GOT3 (cell line): ENCODE measurements around the gene ASPSCR1.
"Not testable (repeated sequence)": the region's sequence is repeated elsewhere in the genome, so short reads cannot be mapped to it uniquely, and the experiment has no call there.

Source experiments
- DNase-seq: peaks from one replicate; lab custom pipeline; 2025; ENCODE audit warnings: mixed read lengths; lab: John Stamatoyannopoulos, UW

ASPSCR1 gene

DNA sequence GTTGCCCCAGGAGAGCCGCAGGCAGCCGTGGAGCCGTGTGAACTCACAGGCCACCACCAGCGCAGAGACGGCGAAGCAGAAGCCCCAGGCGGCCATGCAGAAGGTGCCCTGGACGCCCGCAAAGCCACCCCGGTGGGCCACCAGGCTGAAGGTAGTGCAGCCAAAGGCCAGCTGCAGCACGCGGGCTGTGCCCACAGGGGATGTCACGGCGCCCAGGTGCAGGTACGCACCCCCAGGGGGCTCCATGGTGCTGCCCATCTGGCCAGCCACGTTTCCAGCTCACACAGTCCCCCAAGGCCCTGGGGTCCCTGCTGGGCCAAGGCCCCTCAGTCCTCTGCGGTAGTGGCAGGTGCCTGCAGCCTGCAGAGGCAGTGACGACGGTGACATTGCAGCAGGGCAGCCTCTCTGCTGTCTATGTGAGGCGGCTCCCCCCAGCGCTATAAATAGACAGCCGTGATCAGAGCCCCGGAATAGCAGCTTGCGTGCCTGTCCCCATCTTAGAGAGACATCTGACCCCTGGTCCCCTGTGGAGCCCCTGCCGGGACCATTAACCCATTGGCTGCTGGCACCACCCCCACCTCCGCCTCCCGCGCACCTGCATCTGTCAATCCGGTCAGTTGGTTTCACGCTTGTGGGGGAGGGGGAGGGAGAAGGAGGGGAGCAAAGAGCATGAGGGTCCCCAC lies 35.8 kb upstream of the ASPSCR1 start:
- DNase-seq = no peak

DNA sequence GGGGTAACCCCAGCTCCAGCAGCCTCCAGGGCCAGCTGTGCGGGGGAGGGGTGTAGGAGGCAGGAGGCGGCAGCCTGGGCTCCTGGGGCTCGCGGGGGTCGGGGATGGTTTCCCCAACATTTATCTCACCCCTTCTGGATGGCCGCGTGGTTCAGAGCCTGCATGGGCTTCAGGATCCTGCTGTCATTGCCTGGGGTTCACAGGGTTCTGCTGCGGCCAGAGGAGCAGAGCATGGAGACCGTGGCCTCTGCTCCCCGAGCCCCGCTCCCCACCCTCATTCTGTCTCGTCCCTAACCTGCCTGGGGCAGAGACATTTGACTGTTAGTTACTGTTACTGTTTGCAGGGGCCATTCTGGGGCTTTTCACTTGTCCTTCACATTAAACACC lies 35.3 kb upstream of the ASPSCR1 start:
- no peak for DNase-seq

DNA sequence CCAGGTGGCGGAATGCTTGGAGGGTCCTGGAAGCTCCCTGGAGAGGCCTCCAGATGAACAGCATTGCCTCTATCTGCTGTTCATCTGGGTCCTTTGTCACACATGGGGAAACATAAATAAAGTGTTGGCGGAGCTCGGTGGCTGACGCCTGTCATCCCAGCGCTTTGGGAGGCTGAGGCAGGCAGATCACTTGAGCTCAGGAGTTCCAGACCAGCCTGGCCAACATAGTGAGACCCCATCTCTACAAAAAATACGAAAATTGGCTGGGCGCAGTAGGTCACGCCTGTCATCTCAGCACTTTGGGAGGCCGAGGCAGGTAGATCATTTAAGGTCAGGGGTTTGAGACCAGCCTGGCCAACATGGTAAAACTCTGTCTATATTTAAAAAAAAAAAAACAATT lies 32.6 kb upstream of the ASPSCR1 start:
- DNase-seq = no peak

DNA sequence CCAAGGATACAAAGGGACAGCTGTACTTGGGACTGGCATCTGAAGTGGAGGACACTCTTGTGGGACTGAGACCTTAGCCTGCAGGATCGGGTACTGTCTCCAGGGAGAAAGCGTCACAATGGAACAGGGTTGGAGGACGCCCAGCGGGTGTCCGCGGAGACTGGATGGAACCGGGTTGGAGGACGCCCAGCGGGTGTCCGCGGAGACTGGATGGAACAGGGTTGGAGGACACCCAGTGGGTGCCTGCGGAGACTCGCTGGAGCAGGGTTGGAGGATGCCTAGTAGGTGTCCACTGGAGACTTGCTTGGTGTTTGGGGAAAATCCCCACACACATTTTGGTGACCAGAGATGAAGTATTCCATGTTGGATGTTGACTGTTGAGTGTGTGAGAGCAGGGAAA lies 30.2 kb upstream of the ASPSCR1 start, which contains the start of gene MYADML2:
Gene MYADML2 (minus strand): TSS at position 45 of the 400 bp plus-strand sequence. CDS start 5,492 bp downstream, outside the sequence.
- DNase-seq = no peak

DNA sequence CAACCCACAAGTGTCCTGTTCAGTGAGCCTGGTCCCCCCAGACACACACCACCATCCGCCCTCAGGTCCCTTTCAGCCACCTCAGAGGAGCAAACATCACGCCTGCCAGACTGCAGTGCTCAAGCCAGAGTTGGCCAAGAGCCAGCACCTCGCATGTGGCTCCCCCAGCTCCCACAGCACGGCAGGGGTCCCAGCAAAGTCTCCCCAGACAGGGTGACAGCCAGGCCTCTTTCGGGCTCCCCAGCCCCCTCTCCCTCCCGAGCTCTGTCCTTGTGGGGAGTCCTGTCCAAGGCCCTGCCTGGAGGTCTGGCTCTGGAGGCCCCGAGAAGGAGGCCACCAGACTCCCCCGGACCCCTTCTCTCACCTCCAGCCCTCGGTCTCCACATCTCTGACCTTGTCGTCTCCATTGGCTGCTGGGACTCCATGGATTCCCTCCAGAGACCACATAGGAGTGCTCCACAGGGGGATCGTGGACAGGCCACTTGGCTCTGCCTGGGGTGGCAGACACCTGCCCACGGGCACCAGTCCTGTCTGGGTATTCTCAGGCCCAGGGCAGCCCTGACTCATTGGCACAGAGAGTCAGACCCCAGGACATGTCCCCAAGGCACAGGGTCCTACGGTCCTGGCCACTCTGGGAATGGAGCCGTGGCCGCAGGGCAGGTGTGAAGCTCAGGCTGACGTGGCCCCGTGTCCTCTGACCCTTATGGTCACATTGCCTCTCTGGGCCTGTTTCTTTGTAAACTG lies 28.6 kb upstream of the ASPSCR1 start:
- no peak for DNase-seq

DNA sequence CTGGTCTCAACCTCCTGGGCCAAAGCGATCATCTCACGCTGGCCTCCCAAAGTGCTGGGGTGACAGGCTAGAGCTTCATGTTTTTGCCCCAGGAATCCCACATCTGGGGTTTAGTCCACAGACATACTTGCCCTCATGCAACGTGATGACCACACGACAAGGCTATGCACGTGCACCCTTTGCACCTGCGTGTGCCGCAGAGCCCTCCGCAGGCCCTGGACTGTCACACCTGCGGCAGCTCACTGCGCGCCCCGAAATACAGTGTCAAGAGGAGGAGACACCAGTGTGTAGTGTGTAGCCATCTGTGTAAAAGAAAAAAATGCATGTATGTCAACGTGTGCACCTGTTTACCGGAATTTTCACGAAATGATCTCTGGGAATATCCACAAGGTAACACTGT lies 26.9 kb upstream of the ASPSCR1 start:
- no peak for DNase-seq

DNA sequence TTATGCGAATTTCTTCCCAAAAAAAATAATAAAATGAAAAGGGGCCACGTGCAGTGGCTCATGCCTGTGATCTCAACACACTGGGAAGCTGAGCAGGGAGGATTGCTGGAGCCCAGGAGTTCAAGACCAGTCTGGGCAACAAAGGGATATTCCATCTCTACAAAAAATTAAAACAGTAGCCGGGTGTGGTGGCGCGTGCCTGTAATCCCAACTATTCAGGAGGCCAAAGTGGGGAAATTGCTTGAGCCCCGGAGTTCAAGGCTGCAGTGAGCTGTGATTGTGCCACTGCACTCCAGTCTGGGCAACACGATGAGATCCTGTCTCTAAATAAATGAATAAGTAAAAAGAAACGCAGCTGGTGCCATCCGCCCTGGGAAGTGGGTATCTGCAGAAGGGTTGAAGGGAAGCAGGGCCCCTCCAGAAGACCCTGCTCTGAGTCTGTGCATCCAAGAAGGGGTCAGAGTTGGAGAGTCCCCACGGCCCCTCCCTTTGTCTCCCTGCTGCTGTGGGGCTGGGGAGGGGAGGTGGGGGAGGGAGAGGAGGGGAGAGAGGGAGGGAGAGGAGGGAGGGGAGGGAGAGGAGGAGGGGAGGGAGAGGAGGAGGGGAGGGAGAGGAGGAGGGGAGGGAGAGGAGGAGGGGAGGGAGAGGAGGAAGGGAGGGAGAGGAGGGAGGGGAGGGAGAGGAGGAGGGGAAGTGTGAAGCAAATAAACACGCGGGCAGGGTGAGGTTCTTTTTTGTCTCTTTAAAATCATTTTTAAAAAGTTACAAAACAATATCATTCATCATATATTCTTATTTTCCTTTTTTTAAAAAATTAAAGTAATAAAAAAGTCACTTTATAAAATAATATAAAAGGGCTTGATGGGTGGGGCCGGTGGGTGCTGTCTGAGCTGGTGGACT lies 25.4 kb upstream of the ASPSCR1 start:
- no peak for DNase-seq

DNA sequence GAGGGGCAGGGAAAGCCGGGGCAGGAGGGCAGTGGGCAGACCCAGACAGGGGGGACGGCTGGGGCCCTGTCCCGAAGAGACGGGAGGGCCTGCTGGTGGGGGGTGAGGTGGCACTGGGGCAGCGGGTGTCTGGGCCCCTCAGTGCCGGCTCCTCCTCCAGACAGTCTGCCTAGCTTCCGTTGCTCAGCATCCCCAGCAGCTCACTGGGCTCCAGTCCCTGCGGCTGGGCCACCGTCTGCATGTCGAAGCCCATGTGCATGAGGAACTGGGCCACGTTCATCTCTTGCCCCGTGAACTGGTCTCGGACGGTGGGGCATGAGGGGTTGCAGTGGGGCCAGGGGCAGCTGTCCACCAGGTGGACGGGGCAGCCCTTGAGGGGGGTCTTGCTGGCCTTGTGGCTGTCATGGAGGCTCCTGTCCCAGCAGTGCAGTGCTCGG lies 24.6 kb upstream of the ASPSCR1 start:
- no peak for DNase-seq

DNA sequence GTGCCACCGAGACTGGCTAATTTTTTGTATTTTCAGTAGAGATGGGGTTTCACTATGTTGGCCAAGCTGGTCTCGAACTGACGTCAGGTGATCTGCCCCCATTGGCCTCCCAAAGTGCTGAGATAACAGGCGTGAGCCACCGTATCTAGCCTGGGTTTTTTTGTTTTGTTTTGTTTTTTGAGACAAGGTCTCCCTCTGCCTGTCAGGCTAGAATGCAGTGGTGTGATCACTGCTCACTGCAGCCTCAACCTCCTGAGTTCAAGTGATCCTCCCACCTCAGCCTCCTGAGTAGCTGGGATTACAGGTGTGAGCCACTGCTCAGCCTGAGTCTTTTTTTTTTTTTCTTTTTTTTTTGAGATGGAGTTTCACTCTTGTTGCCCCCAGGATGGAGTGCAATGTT lies 24.0 kb upstream of the ASPSCR1 start:
- DNase-seq = not testable (repeated sequence)

DNA sequence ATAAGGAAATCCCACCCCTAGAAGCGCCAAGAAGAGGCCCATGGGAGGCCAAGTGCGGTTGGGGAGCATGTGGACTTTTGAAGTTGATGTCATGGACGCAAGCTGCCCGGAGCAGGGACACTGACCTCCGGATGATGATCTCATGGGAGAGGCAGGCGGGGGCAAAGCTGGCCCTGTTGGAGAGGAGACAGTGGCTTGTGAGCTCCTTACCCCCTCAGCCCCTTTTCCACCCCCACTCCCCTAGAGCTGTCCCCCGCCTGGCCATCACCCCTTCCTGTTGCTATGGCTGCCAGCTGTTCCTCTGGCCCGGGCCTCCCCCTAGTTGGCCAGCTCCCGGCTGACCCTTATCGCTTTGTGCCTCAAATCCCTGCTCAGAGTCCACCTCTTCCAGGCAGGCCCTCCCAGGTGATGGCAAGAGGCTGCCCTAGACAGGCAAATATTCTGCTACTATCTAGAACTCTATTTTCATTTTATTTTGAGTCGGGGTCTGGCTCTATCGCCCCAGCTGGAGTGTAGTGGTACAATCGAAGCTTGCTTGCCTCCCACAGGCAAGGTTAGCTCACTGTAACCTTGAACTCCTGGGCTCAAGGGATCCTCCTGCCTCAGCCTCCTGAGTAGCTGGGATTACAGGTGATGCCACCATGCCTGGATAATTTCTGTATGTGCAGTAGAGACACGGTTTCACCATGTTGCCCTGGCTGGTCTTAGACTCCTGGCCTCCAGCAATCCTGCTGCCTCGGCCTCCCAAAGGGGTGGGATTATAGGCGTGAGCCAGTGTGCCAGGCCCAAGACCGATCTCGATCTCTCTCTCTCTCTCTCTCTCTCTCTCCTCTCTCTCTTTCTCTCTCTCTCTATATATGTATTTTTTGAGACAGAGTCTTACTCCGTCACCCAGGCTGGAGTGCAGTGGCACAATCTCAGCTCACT lies 23.0 kb upstream of the ASPSCR1 start:
- no peak for DNase-seq

DNA sequence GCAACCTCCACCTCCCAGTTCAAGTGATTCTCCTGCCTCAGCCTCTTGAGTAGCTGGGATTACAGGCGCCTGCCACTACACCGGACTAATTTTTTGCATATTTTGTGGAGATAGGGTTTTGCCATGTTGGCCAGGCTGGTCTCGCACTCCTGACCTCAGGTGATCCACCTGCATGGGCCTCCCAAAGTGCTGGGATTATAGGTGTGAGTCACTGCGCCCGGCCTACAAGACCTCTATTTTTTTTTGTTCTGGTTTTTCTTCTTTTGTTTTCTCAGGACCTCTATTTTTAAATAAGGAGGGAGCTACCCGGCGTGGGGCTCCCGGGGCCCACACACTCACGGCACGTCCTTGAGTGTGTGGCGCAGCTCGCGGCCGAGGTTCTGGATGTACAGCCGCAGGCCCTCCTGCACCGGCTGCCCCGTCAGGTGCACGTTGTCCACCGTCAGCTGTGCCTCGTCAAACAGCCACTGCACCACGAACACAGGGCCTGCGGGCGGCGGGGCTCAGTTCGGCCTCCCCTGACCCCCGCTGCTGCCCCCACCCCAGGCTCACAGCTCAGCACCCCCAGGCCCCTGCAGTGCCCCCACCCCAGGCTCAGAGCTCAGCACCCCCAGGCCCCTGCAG lies 22.3 kb upstream of the ASPSCR1 start:
- DNase-seq = no peak

DNA sequence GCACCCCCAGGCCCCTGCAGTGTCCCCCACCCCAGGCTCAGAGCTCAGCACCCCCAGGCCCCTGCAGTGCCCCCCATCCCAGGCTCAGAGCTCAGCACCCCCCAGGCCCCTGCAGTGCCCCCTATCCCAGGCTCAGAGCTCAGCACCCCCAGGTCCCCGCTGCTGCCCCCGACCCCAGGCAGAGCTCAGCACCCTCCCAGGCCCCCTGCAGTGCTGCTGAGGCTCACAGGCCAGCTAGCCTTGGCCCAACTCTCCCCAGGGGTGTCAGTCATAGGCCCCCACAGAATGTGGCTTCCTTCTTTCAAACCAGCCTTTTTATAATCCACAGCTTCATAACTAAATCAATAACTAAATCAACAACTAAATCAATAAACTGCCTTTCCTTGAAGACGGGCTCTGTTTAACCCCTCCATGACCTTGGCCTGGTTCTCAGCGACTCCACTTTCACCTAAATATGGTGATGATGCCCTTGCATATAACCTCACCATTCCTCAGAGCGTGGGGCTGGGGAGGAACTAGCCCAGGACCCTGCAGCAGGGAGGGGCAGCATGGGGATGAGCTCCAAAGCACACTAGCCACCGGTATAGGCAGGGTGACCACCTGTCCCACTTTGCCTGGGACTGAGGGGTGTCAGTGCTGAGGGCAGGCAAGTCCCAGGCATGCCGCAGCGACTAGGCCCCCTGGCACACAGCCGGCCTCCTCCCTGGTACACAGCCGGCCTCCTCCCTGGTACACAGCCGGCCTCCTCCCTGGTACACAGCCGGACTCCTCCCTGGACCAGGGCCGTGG lies 21.5 kb upstream of the ASPSCR1 start:
- no peak for DNase-seq

DNA sequence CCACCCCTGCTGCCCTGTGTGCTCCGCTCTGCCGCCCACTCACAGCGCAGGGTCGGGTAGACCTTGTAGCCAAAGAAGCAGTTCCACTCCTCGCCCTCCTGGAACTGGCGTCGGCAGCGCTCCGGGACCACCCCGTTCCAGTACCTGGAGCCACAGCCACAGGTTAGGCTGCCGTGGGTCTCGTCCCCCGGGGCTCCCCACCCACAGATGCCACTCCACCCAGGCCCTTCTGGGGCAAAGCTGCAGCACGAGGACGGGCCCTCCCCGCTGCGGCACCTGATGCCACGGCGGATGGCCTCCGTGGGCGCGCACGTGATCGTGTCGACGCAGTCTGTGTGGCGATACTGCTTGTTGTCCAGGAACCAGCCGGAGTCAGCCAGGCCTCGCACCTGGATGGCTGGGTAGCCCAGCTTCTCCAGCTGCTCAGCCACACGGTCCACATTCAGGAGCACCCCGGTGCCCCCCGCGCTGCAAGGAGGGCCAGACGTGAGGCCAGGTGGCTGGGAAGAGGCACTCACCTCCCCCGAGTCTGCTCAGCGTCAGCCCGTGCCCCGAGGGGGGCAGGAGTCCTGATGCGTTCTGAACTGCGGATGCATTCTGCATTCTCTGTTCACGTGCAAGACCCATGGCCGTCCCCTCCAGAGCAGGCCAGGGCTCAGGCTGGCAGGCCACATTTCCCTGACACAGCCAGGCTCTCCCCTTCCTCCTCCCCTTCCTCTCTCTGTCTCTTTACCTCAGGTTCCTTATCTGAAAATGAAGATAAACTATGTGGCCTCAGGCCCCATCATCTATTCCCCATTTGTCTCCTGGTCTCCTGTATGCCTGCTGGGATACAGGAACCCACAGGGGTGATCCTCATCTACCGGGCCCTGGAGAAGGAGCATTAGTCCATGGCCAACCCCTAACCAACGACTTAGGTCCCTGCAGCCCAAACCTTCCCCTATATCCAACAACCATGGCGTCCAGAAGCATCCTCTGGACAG lies 20.5 kb upstream of the ASPSCR1 start:
- DNase-seq = no peak

DNA sequence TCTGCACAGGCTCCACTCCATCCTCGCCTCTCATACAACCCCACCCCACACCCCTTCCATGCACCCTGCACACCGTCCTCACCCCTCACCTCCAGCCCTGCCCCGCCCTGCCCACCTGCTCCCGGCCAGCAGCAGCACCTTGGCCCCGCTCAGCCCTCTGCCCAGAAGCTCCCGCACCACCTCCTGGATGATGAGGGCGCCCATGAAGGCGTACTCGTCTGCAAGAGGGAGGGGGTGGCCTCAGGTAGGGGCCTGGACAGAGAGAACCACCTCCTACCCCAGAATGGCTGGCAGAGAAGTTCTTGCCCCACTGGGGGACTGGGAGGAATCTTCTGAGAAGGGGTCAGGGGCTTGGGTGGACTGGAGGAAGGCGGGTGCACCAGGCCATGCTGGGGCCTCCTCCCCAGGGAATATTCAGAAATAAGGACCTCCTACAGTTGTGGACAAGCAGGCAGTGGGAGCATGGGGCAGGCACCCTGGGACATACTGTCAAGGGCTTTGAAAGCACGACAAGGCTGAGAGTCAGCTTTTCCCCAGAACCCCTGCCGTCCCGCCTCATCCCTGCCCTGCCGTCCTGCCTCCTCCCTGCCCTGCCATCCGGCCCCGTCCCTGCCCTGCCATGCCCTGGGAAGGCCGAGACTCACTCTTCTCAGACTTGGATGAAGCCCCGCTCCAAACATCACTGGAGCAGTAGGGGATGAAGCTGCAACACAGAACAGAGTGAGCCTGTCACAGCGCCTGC lies 19.6 kb upstream of the ASPSCR1 start:
- no peak for DNase-seq

DNA sequence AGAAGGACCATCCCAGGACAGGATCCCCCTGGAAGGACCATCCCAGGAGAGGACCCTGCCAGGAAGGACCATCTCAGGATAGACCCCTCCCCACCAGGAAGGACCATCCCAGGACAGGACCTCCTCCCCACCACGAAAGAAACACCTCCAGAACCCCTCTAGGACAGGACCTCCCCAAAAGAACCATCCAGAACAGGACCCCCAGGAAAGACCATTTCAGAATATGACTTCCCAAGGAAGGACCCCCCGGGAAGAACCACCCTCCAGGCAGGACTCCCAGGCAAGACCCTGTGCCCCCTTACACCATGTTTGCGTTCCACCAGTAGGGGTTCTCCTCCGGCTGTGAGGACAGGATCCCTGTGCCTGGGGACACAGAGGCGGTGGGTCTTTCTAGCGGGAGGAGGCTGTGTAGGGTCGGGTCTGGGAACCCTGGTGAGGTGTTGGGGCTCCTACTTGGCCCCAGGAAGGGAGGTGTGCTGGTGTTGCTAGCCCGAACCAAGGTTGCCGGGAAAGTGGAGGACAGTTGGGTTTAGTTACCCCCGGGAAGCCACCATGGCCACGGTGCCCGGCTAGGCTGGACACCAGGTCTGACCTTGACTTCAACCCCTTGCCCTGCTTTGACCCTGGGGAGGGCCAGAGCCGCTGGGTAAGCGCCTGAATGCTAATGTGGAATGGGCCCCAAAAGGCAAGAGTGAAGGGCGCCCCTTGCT lies 18.6 kb upstream of the ASPSCR1 start:
- DNase-seq = no peak

DNA sequence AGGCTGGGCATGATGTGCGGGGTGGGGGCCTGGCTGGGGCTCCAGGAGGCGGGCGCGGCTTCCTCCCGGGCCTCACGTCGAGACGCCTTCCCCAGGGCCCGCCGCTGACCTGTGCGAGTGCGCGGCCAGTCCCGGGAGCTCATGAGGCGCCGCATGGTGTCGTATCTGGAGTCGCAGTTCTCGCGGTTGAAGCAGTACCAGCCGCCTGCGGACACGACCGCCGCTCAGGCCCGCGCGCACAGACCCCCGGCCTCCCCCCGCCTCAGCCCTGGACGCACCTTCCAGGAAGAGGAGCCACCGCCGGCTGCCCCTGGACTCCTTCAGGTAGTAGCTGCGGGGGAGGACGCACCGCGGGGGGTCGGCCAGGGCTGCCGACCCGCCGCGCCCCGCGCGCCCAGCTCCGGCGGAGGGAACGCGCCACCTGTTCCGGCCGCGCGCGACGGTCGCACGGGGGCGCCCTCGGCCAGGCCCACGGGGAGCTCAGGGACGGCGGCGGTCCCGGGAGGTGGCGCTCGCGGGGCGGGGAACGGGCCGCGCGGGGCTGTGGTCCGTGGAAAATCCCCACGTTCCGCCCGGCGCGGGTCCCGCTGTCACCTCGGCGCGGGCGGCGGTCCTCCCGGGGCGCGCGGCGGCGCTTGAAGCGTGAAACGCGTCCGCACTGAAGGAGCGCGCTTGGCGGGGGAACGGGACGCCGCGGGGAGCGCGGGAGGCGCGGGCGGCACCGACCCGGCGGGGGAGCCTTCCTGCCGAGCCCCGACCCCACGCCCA lies 17.9 kb upstream of the ASPSCR1 start:
- peak; percentile 28 for DNase-seq
